ENCODE results near the gene SYNE1. TPM values are rescaled to one million over a fixed set of nuclear protein-coding genes. Genes with fewer than 3 reads are reported as not detected.

Gene SYNE1
- polyA plus RNA-seq, 1 experiment, result 35.7 TPM

GRCh38 chr6:152452639-152453038 lies 184.5 kb downstream of the SYNE1 start:
- POLR2A ChIA-PET, result no interaction called here
- CTCF ChIA-PET, result interaction anchor here (0.9 to 1.5 kb wide), 4 partner anchors 33 to 190 kb away, joined by 3 to 4 read pairs (median 4); no protein-coding TSS in a partner anchor

GRCh38 chr6:152450519-152450918 lies 186.6 kb downstream of the SYNE1 start:
- no peak for DNase-seq (ENCODE audit: low read depth, low spot score)
- ChIA-PET CTCF (interaction anchor here (0.6 kb wide), 1 partner anchor 38 kb away, joined by 3 read pairs; no protein-coding TSS in a partner anchor), POLR2A (no interaction called here)
- no peaks in the 10 kb centered on the region for H3K9me3 ChIP-seq (ENCODE audit: control insufficient read depth, insufficient read depth, low read length)
- no peak for TF ChIP-seq CTCF (IDR thresholded peaks at IDR 0.05; ENCODE audit: low read depth, low read length)
- H3K27me3 ChIP-seq (ENCODE audit: control insufficient read depth, insufficient read depth, low read length), result no peaks in the 10 kb centered on the region
- no peak overlapping the region for H3K4me3 ChIP-seq (ENCODE audit: low read depth, low read length)
- H3K27ac ChIP-seq (ENCODE audit: low read depth, low read length), result no peak overlapping the region

More at GRCh38 chr6:152452639-152453038, 184.5 kb downstream of the SYNE1 start:
- no peak for TF ChIP-seq CTCF (IDR thresholded peaks at IDR 0.05; ENCODE audit: low read depth, low read length)
- no peak overlapping the region for H3K4me3 ChIP-seq (ENCODE audit: low read depth, low read length)
- H3K27ac ChIP-seq (ENCODE audit: low read depth, low read length), result no peak overlapping the region
- H3K9me3 ChIP-seq (ENCODE audit: control insufficient read depth, insufficient read depth, low read length), result no peaks in the 10 kb centered on the region
- no peaks in the 10 kb centered on the region for H3K27me3 ChIP-seq (ENCODE audit: control insufficient read depth, insufficient read depth, low read length)
- no peak for DNase-seq (ENCODE audit: low read depth, low spot score)

DNA sequence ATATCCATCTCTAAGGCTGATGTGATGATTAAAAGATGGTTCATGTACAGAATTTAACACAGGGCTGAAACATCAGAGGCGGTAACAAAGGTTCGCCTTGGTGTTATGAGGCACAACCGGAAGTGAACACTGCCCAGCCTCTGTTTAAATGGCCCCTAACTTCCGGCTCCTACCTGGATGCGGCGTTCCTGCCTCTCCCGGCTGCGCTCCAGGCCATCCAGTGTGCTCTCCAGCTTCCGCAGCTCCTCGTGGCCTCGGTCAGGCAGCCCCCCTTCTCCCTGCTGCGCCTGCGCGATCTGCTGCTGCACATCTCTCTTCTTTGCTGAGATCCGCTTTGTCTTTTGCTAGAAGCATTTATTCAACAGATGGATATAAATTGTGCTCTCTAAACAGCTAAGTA lies 195.3 kb downstream of the SYNE1 start:
- Histone ChIP-seq H3K27ac (ENCODE audit: low read depth, low read length) (no peak overlapping the region), H3K27me3 (ENCODE audit: control insufficient read depth, insufficient read depth, low read length) (no peaks in the 10 kb centered on the region), H3K9me3 (ENCODE audit: control insufficient read depth, insufficient read depth, low read length) (no peaks in the 10 kb centered on the region), H3K4me3 (ENCODE audit: low read depth, low read length) (no peak overlapping the region)
- CTCF ChIA-PET, result no interaction called here
- POLR2A ChIA-PET, result no interaction called here
- TF ChIP-seq CTCF (IDR thresholded peaks at IDR 0.05; ENCODE audit: low read depth, low read length), result no peak
- no peak for DNase-seq (ENCODE audit: low read depth, low spot score)

GRCh38 chr6:152435816-152436215 lies 201.3 kb downstream of the SYNE1 start:
- no peak for DNase-seq (ENCODE audit: low read depth, low spot score)
- no peaks in the 10 kb centered on the region for H3K27me3 ChIP-seq (ENCODE audit: control insufficient read depth, insufficient read depth, low read length)
- H3K27ac ChIP-seq (ENCODE audit: low read depth, low read length), result no peak overlapping the region
- no peak for TF ChIP-seq CTCF (IDR thresholded peaks at IDR 0.05; ENCODE audit: low read depth, low read length)
- H3K9me3 ChIP-seq (ENCODE audit: control insufficient read depth, insufficient read depth, low read length), result no peaks in the 10 kb centered on the region
- H3K4me3 ChIP-seq (ENCODE audit: low read depth, low read length), result no peak overlapping the region
- CTCF ChIA-PET, result no interaction called here
- POLR2A ChIA-PET, result no interaction called here

DNA sequence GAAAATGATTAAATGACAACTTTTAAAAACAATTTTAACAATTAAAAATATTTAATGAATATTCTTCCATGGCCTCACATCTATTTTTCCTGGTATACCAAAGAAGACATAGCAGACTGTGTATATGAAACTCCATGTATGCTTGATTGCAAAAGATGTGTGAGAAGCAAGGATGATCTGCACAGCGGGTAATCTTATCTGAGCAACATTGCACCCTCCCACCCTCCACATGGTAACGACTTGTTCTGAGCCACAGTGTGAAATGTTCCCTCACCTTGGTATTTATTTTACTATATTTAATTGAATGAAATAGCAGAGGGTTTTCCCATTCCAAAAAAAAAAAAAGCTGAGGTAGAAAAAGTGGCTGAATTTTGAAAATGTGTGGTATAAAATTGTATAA lies 204.4 kb downstream of the SYNE1 start:
- no peak overlapping the region for H3K4me3 ChIP-seq (ENCODE audit: low read depth, low read length)
- no peaks in the 10 kb centered on the region for H3K27me3 ChIP-seq (ENCODE audit: control insufficient read depth, insufficient read depth, low read length)
- POLR2A ChIA-PET, result no interaction called here
- no peak overlapping the region for H3K27ac ChIP-seq (ENCODE audit: low read depth, low read length)
- DNase-seq (ENCODE audit: low read depth, low spot score), result no peak
- CTCF ChIA-PET, result no interaction called here
- H3K9me3 ChIP-seq (ENCODE audit: control insufficient read depth, insufficient read depth, low read length), result no peaks in the 10 kb centered on the region
- TF ChIP-seq CTCF (IDR thresholded peaks at IDR 0.05; ENCODE audit: low read depth, low read length), result no peak
